Uterus (tissue), 4 donors: Measurements from ENCODE around the gene HAX1. TPM values are rescaled to one million over a fixed set of nuclear protein-coding genes. Genes with fewer than 3 reads are reported as not detected.
"Not testable (repeated sequence)": the region's sequence is repeated elsewhere in the genome, so short reads cannot be mapped to it uniquely, and the experiment has no call there.

Experiments
- DNase-seq, 2 donors: peaks; one replicate each; pipeline ENCODE4 v3.0.0-alpha.2; 2019 to 2020
- H3K27ac ChIP-seq, 2 donors: fragments of 200-600 bp; sonication (generic); 1 replicate in 1 of 2; 2 replicates in 1 of 2; pipeline ENCODE4 v1.5.1; 2016 to 2018
- H3K27me3 ChIP-seq, 2 donors: fragments of 200-600 bp; sonication (generic); one replicate each; pipeline ENCODE4 v1.5.1; 2018 to 2019; ENCODE audit warnings: control low read depth in 1 of 2
- H3K36me3 ChIP-seq, 2 donors: fragments of 200-600 bp; sonication (generic); one replicate each; pipeline ENCODE4 v1.5.1; 2019; ENCODE audit warnings: control low read depth in 1 of 2
- H3K4me1 ChIP-seq, 2 donors: fragments of 200-600 bp; sonication (generic); one replicate each; pipeline ENCODE4 v1.5.1; 2018 to 2019; ENCODE audit warnings: control low read depth in 1 of 2
- H3K4me3 ChIP-seq, 2 donors: fragments of 200-600 bp; sonication (generic); 1 replicate in 1 of 2; 2 replicates in 1 of 2; pipeline ENCODE4 v1.5.1; 2018 to 2019; ENCODE audit warnings: mild to moderate bottlenecking in 1 of 2
- H3K9me3 ChIP-seq, 2 donors: fragments of 200-600 bp; sonication (generic); one replicate each; pipeline ENCODE4 v1.5.1; 2019; ENCODE audit warnings: control low read depth in 1 of 2
- CTCF ChIP-seq, 4 experiments: fragments of 200-600 bp in 2 of 4; fragments of 450-650 bp in 2 of 4; sonication (generic) in 2 of 4; IDR thresholded peaks; one replicate each; pipeline ENCODE4 v1.5.1; 2016 to 2019; ENCODE audit warnings: antibody characterized with exemption in 4 of 4, mild to moderate bottlenecking in 2 of 4, moderate library complexity in 1 of 4
- POLR2A ChIP-seq, 2 donors: fragments of 450-650 bp; IDR thresholded peaks; one replicate each; pipeline ENCODE4 v1.6.1; 2016; ENCODE audit warnings: antibody characterized with exemption in 2 of 2, mild to moderate bottlenecking in 1 of 2, moderate library complexity in 1 of 2
- intact Hi-C: fragments of 100-400 bp; cut with DNase I; formaldehyde crosslinking; loops from one replicate; pipeline ENCODE4 v1.15.1; 2023; ENCODE audit warnings: low total_unique reads
- total RNA-seq, 4 donors: library from RNA; depleted of rRNA in 3 of 4; stranded (reverse); fragments of >200 nt in 3 of 4; gene quantifications; one replicate each; pipeline versions ENCODE4 v1.1.0 to v1.2.4, GENCODE V29; 2014 to 2023
- donor health status: DM: yes; HTN: yes; CAD: no.

Gene HAX1
- total RNA-seq, 4 donors from 2014 or later, result 50.5 to 78.8 (median 69.4) TPM

- no peak overlapping the region for H3K27ac ChIP-seq
- H3K4me3 ChIP-seq, result no peak overlapping the region
- no peaks in the 10 kb centered on the region for H3K4me1 ChIP-seq
- TF ChIP-seq POLR2A (IDR thresholded peaks at IDR 0.05), result no peak
- TF ChIP-seq CTCF (IDR thresholded peaks at IDR 0.05), result no peak
- no peaks in the 10 kb centered on the region for H3K27me3 ChIP-seq
- DNase-seq, result no peak
- intact Hi-C loops, result no loop called here
- no peaks in the 10 kb centered on the region for H3K9me3 ChIP-seq
- no peaks in the 10 kb centered on the region for H3K36me3 ChIP-seq
Measured at GRCh38 chr1:154301582-154301981, 29.2 kb downstream of the HAX1 start.

DNA sequence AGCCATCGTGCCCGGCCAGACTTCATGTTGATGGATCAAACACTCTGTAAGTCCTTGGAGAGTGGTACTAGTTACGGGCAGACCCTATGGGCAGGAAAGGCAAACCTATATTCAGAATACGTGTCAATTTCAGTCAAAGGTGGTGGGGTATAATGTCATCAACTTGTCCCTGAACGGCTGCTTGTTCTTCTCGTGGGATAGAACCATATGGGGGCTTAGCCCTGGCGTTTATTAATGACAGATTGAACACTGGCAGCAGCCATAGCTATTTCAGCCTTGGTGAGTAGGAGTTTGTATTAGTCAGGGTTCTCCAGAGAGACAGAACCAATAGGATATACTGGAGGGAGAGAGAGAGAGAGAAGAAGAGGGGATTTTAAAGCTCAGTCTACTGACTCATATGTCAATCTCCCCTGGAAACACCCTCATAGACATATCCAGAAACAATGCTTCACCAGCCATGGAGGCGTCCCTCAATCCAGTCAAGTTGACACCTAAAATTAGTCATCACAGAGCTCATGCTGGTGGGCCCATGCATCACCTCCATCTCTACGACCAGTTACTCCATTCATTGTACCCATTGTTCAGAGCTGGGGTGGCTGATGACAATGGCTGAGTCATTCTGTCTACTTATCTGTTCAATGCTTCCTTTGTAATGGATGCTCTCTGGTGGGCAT lies 32.4 kb downstream of the HAX1 start:
- TF ChIP-seq POLR2A (IDR thresholded peaks at IDR 0.05) (no peak), CTCF (IDR thresholded peaks at IDR 0.05) (no peak)
- Histone ChIP-seq H3K27ac (no peak overlapping the region), H3K36me3 (no peaks in the 10 kb centered on the region), H3K4me1 (no peaks in the 10 kb centered on the region), H3K27me3 (no peaks in the 10 kb centered on the region), H3K9me3 (no peaks in the 10 kb centered on the region), H3K4me3 (no peak overlapping the region)
- DNase-seq, result no peak
- intact Hi-C loops, result no loop called here

GRCh38 chr1:154306151-154306550 lies 33.7 kb downstream of the HAX1 start:
- intact Hi-C loops, result no loop called here
- Histone ChIP-seq H3K9me3 (no peaks in the 10 kb centered on the region), H3K4me1 (no peaks in the 10 kb centered on the region), H3K27ac (no peak overlapping the region), H3K27me3 (no peaks in the 10 kb centered on the region), H3K4me3 (no peak overlapping the region), H3K36me3 (no peaks in the 10 kb centered on the region)
- TF ChIP-seq POLR2A (IDR thresholded peaks at IDR 0.05) (no peak), CTCF (IDR thresholded peaks at IDR 0.05) (no peak)
- no peak for DNase-seq

- not testable (repeated sequence) for H3K4me1 ChIP-seq, DNase-seq
Measured at GRCh38 chr1:154307670-154308270, 35.3 kb downstream of the HAX1 start.

GRCh38 chr1:154309136-154309535 lies 36.7 kb downstream of the HAX1 start:
- DNase-seq, H3K4me1 ChIP-seq, H3K9me3 ChIP-seq, H3K27ac ChIP-seq, H3K27me3 ChIP-seq, H3K36me3 ChIP-seq, H3K4me3 ChIP-seq, intact Hi-C loops: not testable (repeated sequence)

More at GRCh38 chr1:154307670-154308270, 35.3 kb downstream of the HAX1 start:
- H3K9me3 ChIP-seq, H3K27ac ChIP-seq, H3K36me3 ChIP-seq, H3K27me3 ChIP-seq, H3K4me3 ChIP-seq, intact Hi-C loops: not testable (repeated sequence)

GRCh38 chr1:154312229-154313065 lies 40.0 kb downstream of the HAX1 start:
- intact Hi-C loops, DNase-seq: not testable (repeated sequence)

More at GRCh38 chr1:154312229-154313065, 40.0 kb downstream of the HAX1 start:
- not testable (repeated sequence) for H3K4me1 ChIP-seq, H3K36me3 ChIP-seq, H3K27ac ChIP-seq, H3K27me3 ChIP-seq, H3K4me3 ChIP-seq, H3K9me3 ChIP-seq
